ENCODE results near the gene TOM1L2. TPM values are rescaled to one million over a fixed set of nuclear protein-coding genes. Genes with fewer than 3 reads are reported as not detected.

Gene TOM1L2
- total and polyA plus RNA-seq, 8 donors, result 13.3 to 154 (median 41.1) TPM

GRCh38 chr17:17924857-17925250 lies 47.3 kb downstream of the TOM1L2 start:
- Histone ChIP-seq H3K9me3 (no peaks in the 10 kb centered on the region), H3K4me1 (peaks cover 28 to 75% (median 57%) of the 10 kb centered on the region in 4 donors), H3K27me3 (no peaks in the 10 kb centered on the region), H3K36me3 (no peaks in the 10 kb centered on the region), H3K4me3 (no peak overlapping the region), H3K27ac (no peak overlapping the region)
- TF ChIP-seq EP300 (IDR thresholded peaks at IDR 0.05), result no peak
- TF ChIP-seq CTCF (IDR thresholded peaks at IDR 0.05), result no peak
- TF ChIP-seq POLR2AphosphoS5 (IDR thresholded peaks at IDR 0.05), result no peak
- TF ChIP-seq POLR2A (IDR thresholded peaks at IDR 0.05), result no peak
- DNase-seq, result no peak
- intact Hi-C loops (cut with DNase I; ENCODE audit: low total_unique reads), result no loop called here

- Histone ChIP-seq H3K9me3 (no peaks in the 10 kb centered on the region), H3K4me1 (peaks cover 28 to 75% (median 56%) of the 10 kb centered on the region in 4 donors)
These were observed 47.9 kb downstream of the TOM1L2 start for GRCh38 chr17:17924131-17924856.

GRCh38 chr17:17922070-17922614 lies 50.1 kb downstream of the TOM1L2 start:
- Histone ChIP-seq H3K27ac (peak overlapping the region in 4 of 5 donors; percentile 45 to 71 (median 62)), H3K4me1 (peaks cover 32 to 59% (median 46%) of the 10 kb centered on the region in 4 donors), H3K9me3 (no peaks in the 10 kb centered on the region), H3K4me3 (no peak overlapping the region), H3K27me3 (no peaks in the 10 kb centered on the region), H3K36me3 (no peaks in the 10 kb centered on the region)
- TF ChIP-seq EP300 (IDR thresholded peaks at IDR 0.05), result no peak
- no peak for TF ChIP-seq CTCF (IDR thresholded peaks at IDR 0.05)
- no peak for TF ChIP-seq POLR2A (IDR thresholded peaks at IDR 0.05)
- no peak for TF ChIP-seq POLR2AphosphoS5 (IDR thresholded peaks at IDR 0.05)
- intact Hi-C loops (cut with DNase I; ENCODE audit: low total_unique reads), result no loop called here
- peak in 1 of 2 donors; percentile 39 for DNase-seq
- 61 to 72% (median 67%) methylated on average over 3 of the region's 3 CpGs for WGBS, 5 donors

More at GRCh38 chr17:17924131-17924856, 47.9 kb downstream of the TOM1L2 start:
- TF ChIP-seq CTCF (IDR thresholded peaks at IDR 0.05) (no peak), POLR2AphosphoS5 (IDR thresholded peaks at IDR 0.05) (no peak), POLR2A (IDR thresholded peaks at IDR 0.05) (no peak), EP300 (IDR thresholded peaks at IDR 0.05) (no peak)
- intact Hi-C loops (cut with DNase I; ENCODE audit: low total_unique reads), result no loop called here
- WGBS, 5 donors, result 96 to 98% (median 97%) methylated on average over 5 of the region's 5 CpGs
- H3K4me3 ChIP-seq, result no peak overlapping the region
- no peaks in the 10 kb centered on the region for H3K27me3 ChIP-seq
- no peaks in the 10 kb centered on the region for H3K36me3 ChIP-seq
- no peak overlapping the region for H3K27ac ChIP-seq
- no peak for DNase-seq

GRCh38 chr17:17921192-17922069 lies 50.8 kb downstream of the TOM1L2 start:
- 51 to 57% (median 53%) methylated on average over 10 of the region's 10 CpGs for WGBS, 5 donors
- TF ChIP-seq POLR2AphosphoS5 (IDR thresholded peaks at IDR 0.05), result no peak
- no peak for TF ChIP-seq POLR2A (IDR thresholded peaks at IDR 0.05)
- no peak for TF ChIP-seq EP300 (IDR thresholded peaks at IDR 0.05)
- no peak for TF ChIP-seq CTCF (IDR thresholded peaks at IDR 0.05)
- H3K27ac ChIP-seq, result peak overlapping the region in 4 of 5 donors; percentile 45 to 71 (median 62)
- no peaks in the 10 kb centered on the region for H3K9me3 ChIP-seq
- intact Hi-C loops (cut with DNase I; ENCODE audit: low total_unique reads), result no loop called here
- no peaks in the 10 kb centered on the region for H3K27me3 ChIP-seq
- H3K36me3 ChIP-seq, result no peaks in the 10 kb centered on the region
- H3K4me1 ChIP-seq, result peaks cover 26 to 52% (median 39%) of the 10 kb centered on the region in 4 donors
- H3K4me3 ChIP-seq, result no peak overlapping the region
- peak in 1 of 2 donors; percentile 83 for DNase-seq

Data from stomach (tissue), 9 donors.